Fibroblast of villous mesenchyme (primary cell): ENCODE measurements around the gene UBE3A. TPM values are rescaled to one million over a fixed set of nuclear protein-coding genes. Genes with fewer than 3 reads are reported as not detected.

Source experiments
- DNase-seq: peaks from one replicate; pipeline ENCODE4 v3.0.0-alpha.2; 2010; ENCODE audit warnings: low read depth
- H3K4me3 ChIP-seq: 2 replicates; pipeline ENCODE4 v1.5.1; 2011; ENCODE audit warnings: low read depth, mild to moderate bottlenecking, low read length
- total RNA-seq: library from RNA; depleted of rRNA; stranded (reverse); fragments of >200 nt; gene quantifications from 2 replicates; pipeline ENCODE4 v1.2.3, GENCODE V29; 2012
- TF ChIP-seq, protein P1 (sequence below): IDR thresholded peaks from 2 replicates; pipeline ENCODE4 v1.5.1; 2012; ENCODE audit warnings: low read depth, mild to moderate bottlenecking, low read length; ENCODE audit not compliant: insufficient read depth

UBE3A gene
- 71.2 and 96.7 TPM in 2 replicates for total RNA-seq

DNA sequence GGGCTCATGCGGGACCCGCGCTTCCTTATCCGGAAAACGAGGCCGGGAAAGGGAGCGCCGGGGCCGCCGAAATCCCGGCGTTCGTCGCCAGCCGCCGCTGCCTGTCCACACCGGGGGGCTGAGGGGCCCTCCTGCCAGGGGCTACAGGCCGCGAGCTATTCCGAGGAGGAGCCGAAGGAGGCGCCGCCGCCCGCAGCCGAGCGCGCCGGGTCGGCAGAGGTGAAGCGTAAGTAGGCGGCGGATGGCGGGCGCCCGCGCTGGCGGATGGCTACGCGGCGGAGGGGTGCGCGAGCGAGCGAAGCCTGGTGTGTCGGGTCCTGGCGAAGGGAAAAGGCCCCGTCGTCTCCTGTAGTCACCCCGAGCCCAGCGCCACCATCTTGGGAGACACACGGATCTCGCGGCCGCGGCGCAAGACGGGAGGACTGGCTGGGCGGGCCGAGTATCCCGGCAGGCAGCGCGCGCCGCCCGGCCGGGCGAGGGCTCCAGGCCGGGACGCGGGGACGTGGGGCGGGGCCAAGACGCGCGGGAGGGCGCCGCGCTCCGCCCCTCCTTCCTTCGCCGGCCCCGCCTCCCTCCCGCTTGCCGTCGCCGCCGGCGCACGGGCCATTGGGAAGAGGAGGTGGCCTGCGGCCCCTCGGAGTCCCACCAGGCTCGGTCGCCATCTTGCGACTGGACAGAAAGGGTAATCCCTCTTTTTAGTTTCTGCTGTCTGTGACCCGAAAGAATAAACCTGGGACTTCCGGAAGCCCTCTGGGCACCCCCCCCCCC is at the start of gene UBE3A:
TSS of gene UBE3A (minus strand) at position 424 of the 768 bp plus-strand sequence. CDS start 29,917 bp downstream, outside the sequence.
- TF ChIP-seq, protein P1, sequence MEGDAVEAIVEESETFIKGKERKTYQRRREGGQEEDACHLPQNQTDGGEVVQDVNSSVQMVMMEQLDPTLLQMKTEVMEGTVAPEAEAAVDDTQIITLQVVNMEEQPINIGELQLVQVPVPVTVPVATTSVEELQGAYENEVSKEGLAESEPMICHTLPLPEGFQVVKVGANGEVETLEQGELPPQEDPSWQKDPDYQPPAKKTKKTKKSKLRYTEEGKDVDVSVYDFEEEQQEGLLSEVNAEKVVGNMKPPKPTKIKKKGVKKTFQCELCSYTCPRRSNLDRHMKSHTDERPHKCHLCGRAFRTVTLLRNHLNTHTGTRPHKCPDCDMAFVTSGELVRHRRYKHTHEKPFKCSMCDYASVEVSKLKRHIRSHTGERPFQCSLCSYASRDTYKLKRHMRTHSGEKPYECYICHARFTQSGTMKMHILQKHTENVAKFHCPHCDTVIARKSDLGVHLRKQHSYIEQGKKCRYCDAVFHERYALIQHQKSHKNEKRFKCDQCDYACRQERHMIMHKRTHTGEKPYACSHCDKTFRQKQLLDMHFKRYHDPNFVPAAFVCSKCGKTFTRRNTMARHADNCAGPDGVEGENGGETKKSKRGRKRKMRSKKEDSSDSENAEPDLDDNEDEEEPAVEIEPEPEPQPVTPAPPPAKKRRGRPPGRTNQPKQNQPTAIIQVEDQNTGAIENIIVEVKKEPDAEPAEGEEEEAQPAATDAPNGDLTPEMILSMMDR = peak; percentile 30
- peak; percentile 91 for DNase-seq
- H3K4me3 ChIP-seq = peak within 1 kb of the TSS; percentile 85

GRCh38 chr15:25487226-25487884 is 48.5 kb upstream of the UBE3A start:
- no peak overlapping the region for H3K4me3 ChIP-seq
- DNase-seq = no peak
- TF ChIP-seq, protein P1 = no peak

GRCh38 chr15:25486051-25486450 is 47.2 kb upstream of the UBE3A start:
- no peak overlapping the region for H3K4me3 ChIP-seq
- TF ChIP-seq, protein P1 = no peak
- DNase-seq = no peak

- no peak overlapping the region for H3K4me3 ChIP-seq
- DNase-seq = no peak
- TF ChIP-seq, protein P1 = no peak
Measured at GRCh38 chr15:25481208-25481859, 42.5 kb upstream of the UBE3A start.

DNA sequence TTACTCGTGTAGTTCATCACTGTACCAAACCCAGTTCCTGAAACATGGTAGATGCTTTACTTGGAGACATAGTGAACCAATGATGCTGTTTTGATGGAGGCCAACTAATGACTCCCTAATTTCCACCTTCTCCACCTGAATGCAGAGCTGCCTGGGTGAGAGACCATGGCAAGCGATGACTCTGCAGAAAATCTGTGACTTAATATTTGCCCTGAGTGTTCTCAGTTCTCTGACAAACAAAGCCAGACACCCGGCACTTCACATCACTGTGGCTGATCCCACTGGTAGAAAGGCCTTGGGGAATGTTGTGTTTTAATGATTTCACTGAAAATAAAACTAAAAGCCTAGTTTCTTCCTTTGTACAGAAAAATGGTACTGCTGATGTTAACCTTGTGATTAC is 39.5 kb upstream of the UBE3A start:
- no peak overlapping the region for H3K4me3 ChIP-seq
- TF ChIP-seq, protein P1 = no peak
- no peak for DNase-seq

GRCh38 chr15:25477816-25478215 is 39.0 kb upstream of the UBE3A start:
- H3K4me3 ChIP-seq = no peak overlapping the region
- TF ChIP-seq, protein P1 = no peak
- DNase-seq = no peak
